AG10803 (cell line): ENCODE results near the gene FANCD2OS.
"Not testable (repeated sequence)": the region's sequence is repeated elsewhere in the genome, so short reads cannot be mapped to it uniquely, and the experiment has no call there.

Experiments
- DNase-seq: peaks from one replicate; pipeline ENCODE4 v3.0.0; 2010; ENCODE audit warnings: low read depth
- H3K4me3 ChIP-seq: 2 replicates; pipeline ENCODE4 v1.5.1; 2011; ENCODE audit warnings: mild to moderate bottlenecking, low read length, control low read depth
- CTCF ChIP-seq: conservative IDR thresholded peaks from 2 replicates; pipeline ENCODE4 v1.5.1; 2011; ENCODE audit warnings: mild to moderate bottlenecking, low read length, control low read depth, inconsistent platforms

FANCD2OS gene

GRCh38 chr3:10145685-10146084 is 37.6 kb upstream of the FANCD2OS start:
- H3K4me3 ChIP-seq = no peak overlapping the region
- DNase-seq = no peak
- TF ChIP-seq CTCF = no peak

GRCh38 chr3:10142707-10143560 is 34.9 kb upstream of the FANCD2OS start:
- TF ChIP-seq CTCF = no peak
- no peak for DNase-seq

GRCh38 chr3:10140996-10141546 is 33.0 kb upstream of the FANCD2OS start:
- no peak for TF ChIP-seq CTCF
- peak overlapping the region; percentile 84 for H3K4me3 ChIP-seq
- DNase-seq = no peak

More at GRCh38 chr3:10142707-10143560, 34.9 kb upstream of the FANCD2OS start:
- peak overlapping the region; percentile 84 for H3K4me3 ChIP-seq

- H3K4me3 ChIP-seq = no peak overlapping the region
- no peak for DNase-seq
- TF ChIP-seq CTCF = no peak
Observed at GRCh38 chr3:10137178-10137577, 29.1 kb upstream of the FANCD2OS start.

- TF ChIP-seq CTCF = no peak
- no peak for DNase-seq
Observed at GRCh38 chr3:10136426-10137005, 28.5 kb upstream of the FANCD2OS start.

GRCh38 chr3:10135872-10136271 is 27.8 kb upstream of the FANCD2OS start:
- DNase-seq, H3K4me3 ChIP-seq: not testable (repeated sequence)

More at GRCh38 chr3:10136426-10137005, 28.5 kb upstream of the FANCD2OS start:
- no peak overlapping the region for H3K4me3 ChIP-seq

GRCh38 chr3:10122724-10123123 is 14.7 kb upstream of the FANCD2OS start:
- TF ChIP-seq CTCF = no peak

More at GRCh38 chr3:10122724-10123123, 14.7 kb upstream of the FANCD2OS start:
- DNase-seq = no peak
- no peak overlapping the region for H3K4me3 ChIP-seq
